GM12892 (cell line): ENCODE results near the gene NOS3.

Source experiments
- POLR2A ChIP-seq: IDR thresholded peaks from 2 replicates; pipeline ENCODE4 v1.6.1; 2011; ENCODE audit warnings: low read depth, low read length, control low read depth
- POLR2AphosphoS5 ChIP-seq: IDR thresholded peaks from 2 replicates; pipeline ENCODE4 v1.6.1; 2011; ENCODE audit warnings: low read depth, low read length, control low read depth
- TAF1 ChIP-seq: IDR thresholded peaks from 2 replicates; pipeline ENCODE4 v1.6.1; 2011; ENCODE audit warnings: low read depth, mild to moderate bottlenecking, control low read depth, low read length, borderline replicate concordance

GRCh38 chr7:151043959-151044358 is 53.1 kb downstream of the NOS3 start:
- TF ChIP-seq TAF1, result no peak
- TF ChIP-seq POLR2AphosphoS5, result no peak
- no peak for TF ChIP-seq POLR2A
